Urinary bladder (tissue), 4 donors: Measurements from ENCODE around the gene VASH2. TPM values are rescaled to one million over a fixed set of nuclear protein-coding genes. Genes with fewer than 3 reads are reported as not detected.

ENCODE experiments used
- DNase-seq: peaks from one replicate; pipeline ENCODE4 v3.0.0-alpha.2; 2015; ENCODE audit errors: extremely low spot score
- H3K27ac ChIP-seq: one replicate; pipeline ENCODE4 v1.5.1; 2013; ENCODE audit warnings: low read depth, mild to moderate bottlenecking, moderate library complexity
- H3K36me3 ChIP-seq: one replicate; pipeline ENCODE4 v1.6.1; 2013; ENCODE audit warnings: mild to moderate bottlenecking, moderate library complexity; ENCODE audit not compliant: insufficient read depth
- H3K4me1 ChIP-seq: one replicate; pipeline ENCODE4 v1.6.1; 2013; ENCODE audit warnings: mild to moderate bottlenecking, moderate library complexity; ENCODE audit not compliant: insufficient read depth
- H3K4me3 ChIP-seq: one replicate; pipeline ENCODE4 v1.5.1; 2013; ENCODE audit warnings: low read depth, low read length
- WGBS: extraction: QIAGEN DNeasy Blood & Tissue Kit; methylation state at CpG from one replicate; pipeline ENCODE4 v1.1.7; 2013; 5-methylcytosine and 5-hydroxymethylcytosine counted together
- polyA plus RNA-seq: library from polyadenylated mRNA; stranded (reverse); fragments of 200-250 nt; gene quantifications from one replicate; pipeline ENCODE4 v1.2.3, GENCODE V29; 2013
- total RNA-seq: library from RNA; depleted of rRNA; stranded (reverse); fragments of >200 nt; gene quantifications from one replicate; pipeline ENCODE4 v1.2.3, GENCODE V29; 2014
- donor health status: healthy with polysubstance abuse.
- donor health status: healthy.

VASH2 gene
- total and polyA plus RNA-seq, 2 donors, result 1.9 to 19.7 TPM

- DNase-seq, result no peak
- no peak overlapping the region for H3K27ac ChIP-seq
- no peaks in the 10 kb centered on the region for H3K4me1 ChIP-seq
- no peaks in the 10 kb centered on the region for H3K36me3 ChIP-seq
- no peak overlapping the region for H3K4me3 ChIP-seq
- WGBS, result 77% methylated on average over 1 of the region's 1 CpG
Measured at GRCh38 chr1:212941452-212941851, 8.9 kb upstream of the VASH2 start.

DNA sequence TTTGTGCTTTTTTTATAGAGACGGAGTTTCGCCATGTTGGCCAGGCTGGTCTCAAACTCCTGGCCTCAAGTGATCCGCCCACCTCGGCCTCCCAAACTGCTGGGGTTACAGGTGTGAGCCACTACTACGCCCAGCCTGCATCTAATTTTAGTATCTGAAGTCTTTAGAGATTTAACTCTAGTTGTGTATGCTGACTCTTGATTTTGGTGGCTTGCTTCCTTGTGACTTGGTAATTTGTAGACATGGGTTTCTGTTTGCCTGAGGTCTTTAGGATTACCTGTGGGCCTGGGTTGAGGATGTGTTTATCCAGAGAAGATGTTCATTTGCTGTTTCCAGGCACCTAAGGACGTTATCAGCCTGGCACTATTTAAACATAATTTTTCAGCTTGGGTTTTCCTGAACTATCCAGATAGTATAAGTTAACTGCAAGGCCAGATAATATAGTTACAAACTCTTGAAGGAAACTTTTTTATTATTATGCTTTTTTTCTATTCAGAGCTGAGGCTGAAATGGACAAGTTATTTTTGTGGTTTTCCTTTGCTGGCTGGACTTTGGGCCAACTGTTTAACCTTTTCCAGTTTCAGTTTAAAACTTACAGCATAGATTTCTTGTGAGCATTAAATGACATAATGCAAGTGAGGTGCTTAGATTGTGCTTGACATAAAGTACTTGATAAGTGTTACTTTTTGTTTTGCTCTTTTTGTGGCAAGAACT, 7.5 kb upstream of the VASH2 start:
- no peak for DNase-seq
- Histone ChIP-seq H3K4me3 (no peak overlapping the region), H3K27ac (no peak overlapping the region), H3K4me1 (no peaks in the 10 kb centered on the region), H3K36me3 (no peaks in the 10 kb centered on the region)
- WGBS, result 77% methylated on average over 6 of the region's 6 CpGs

DNA sequence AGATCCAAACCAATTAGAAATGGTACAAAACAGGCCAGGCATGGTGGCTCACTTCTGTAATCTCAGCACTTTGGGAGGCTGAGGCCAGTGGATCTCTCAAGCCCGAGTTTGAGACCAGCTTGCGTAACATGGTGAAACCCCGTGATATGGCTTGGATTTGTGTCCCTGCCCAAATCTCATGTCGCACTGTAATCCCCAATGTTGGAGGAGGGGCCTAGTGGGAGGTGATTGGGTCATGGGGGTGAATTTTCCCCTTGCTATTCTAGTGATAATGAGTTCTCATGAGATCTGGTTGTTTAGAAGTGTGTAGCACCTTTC, 7.0 kb upstream of the VASH2 start:
- H3K4me3 ChIP-seq, result no peak overlapping the region

DNA sequence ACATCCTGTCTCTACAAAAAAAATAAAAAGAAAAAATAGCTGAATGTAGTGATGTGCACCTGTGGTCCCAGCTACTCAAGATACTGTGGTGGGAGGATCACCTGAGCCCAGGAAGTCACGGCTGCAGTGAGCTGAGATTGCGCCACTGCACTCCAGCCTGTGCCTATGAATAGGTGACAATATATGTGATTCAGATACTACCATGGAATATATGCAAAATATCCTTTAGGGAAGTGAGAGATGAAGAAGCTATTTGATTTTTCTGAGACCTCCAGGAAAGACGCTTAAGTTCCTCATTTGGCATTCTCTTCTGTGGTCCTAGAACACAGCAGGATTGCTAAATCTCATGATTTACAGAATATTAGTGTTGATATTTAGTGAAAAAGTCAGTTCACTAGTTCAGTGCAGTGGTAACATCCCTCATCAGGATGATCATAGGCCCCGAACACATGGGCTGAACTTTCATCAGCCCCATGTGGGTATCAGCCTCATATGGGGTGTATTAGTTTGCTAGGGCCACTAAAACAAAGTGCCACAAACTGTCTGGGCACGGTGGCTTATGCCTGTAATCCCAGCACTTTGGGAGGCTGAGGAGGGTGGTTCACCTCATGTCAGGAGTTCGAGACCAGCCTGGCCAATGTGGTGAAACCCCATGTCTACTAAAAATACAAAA, 6.0 kb upstream of the VASH2 start:
- Histone ChIP-seq H3K4me3 (no peak overlapping the region), H3K27ac (no peak overlapping the region), H3K4me1 (no peaks in the 10 kb centered on the region), H3K36me3 (no peaks in the 10 kb centered on the region)
- WGBS, result 85% methylated on average over 6 of the region's 6 CpGs
- DNase-seq, result no peak

More for the DNA sequence above, 7.0 kb upstream of the VASH2 start:
- no peak overlapping the region for H3K27ac ChIP-seq
- WGBS, result 83% methylated on average over 4 of the region's 4 CpGs
- H3K4me1 ChIP-seq, result no peaks in the 10 kb centered on the region
- no peak for DNase-seq
- H3K36me3 ChIP-seq, result no peaks in the 10 kb centered on the region

DNA sequence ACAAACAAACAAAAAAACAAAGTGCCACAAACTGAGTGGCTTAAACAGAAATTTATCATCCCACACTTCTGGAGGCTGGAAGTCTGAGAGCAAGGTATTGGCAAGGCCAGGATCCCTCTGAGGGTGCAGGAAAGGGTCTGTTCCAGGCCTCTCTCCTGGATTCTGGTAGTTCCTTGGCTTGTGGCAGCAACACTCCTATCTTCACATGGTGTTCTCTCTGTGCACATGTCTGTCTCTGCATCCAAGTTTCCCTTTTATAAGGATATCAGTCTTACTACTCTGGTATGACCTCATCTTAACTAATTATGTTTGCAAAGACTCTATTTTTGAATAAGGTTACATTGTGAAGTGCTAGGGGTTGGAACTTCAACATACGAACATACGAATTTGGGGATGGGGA, 5.3 kb upstream of the VASH2 start:
- Histone ChIP-seq H3K4me1 (no peaks in the 10 kb centered on the region), H3K27ac (no peak overlapping the region), H3K4me3 (no peak overlapping the region), H3K36me3 (no peaks in the 10 kb centered on the region)
- no peak for DNase-seq
- 94% methylated on average over 2 of the region's 2 CpGs for WGBS

GRCh38 chr1:212945463-212946160, 4.7 kb upstream of the VASH2 start:
- H3K4me3 ChIP-seq, result no peak overlapping the region
- no peaks in the 10 kb centered on the region for H3K36me3 ChIP-seq
- H3K27ac ChIP-seq, result no peak overlapping the region
- 89% methylated on average over 4 of the region's 4 CpGs for WGBS
- H3K4me1 ChIP-seq, result no peaks in the 10 kb centered on the region
- no peak for DNase-seq

GRCh38 chr1:212946872-212947271, 3.5 kb upstream of the VASH2 start:
- Histone ChIP-seq H3K36me3 (no peaks in the 10 kb centered on the region), H3K4me1 (no peaks in the 10 kb centered on the region), H3K4me3 (no peak overlapping the region), H3K27ac (no peak overlapping the region)
- no peak for DNase-seq

DNA sequence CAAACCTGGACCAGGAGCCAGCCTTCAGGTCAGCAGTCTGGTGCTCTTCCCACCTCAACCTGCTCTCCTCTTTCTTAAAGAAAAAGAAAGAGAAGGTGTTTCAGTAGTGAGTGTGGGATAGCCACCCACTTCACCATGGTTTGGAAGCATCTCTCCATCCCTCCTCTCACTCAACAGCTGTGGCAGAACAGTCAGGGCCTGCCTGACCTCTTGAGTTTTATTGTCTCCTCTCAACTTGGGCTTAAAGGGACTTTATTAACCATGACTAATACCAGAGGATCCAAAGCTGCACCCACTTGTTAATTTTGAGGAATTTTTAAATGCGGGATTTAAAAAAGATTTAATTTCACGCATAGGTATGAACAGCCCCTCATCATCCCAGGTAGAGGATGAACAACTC, 570 bp upstream of the VASH2 start:
- Histone ChIP-seq H3K4me1 (no peaks in the 10 kb centered on the region), H3K27ac (no peak overlapping the region), H3K4me3 (no peak overlapping the region), H3K36me3 (no peaks in the 10 kb centered on the region)
- 20% methylated on average over 2 of the region's 2 CpGs for WGBS
- DNase-seq, result no peak

GRCh38 chr1:212951126-212951946, 995 bp downstream of the VASH2 start:
- no peaks in the 10 kb centered on the region for H3K4me1 ChIP-seq
- DNase-seq, result no peak
- H3K27ac ChIP-seq, result no peak overlapping the region
- 5% methylated on average over 72 of the region's 72 CpGs for WGBS
- H3K4me3 ChIP-seq, result peak overlapping the region; percentile 47
- no peaks in the 10 kb centered on the region for H3K36me3 ChIP-seq

DNA sequence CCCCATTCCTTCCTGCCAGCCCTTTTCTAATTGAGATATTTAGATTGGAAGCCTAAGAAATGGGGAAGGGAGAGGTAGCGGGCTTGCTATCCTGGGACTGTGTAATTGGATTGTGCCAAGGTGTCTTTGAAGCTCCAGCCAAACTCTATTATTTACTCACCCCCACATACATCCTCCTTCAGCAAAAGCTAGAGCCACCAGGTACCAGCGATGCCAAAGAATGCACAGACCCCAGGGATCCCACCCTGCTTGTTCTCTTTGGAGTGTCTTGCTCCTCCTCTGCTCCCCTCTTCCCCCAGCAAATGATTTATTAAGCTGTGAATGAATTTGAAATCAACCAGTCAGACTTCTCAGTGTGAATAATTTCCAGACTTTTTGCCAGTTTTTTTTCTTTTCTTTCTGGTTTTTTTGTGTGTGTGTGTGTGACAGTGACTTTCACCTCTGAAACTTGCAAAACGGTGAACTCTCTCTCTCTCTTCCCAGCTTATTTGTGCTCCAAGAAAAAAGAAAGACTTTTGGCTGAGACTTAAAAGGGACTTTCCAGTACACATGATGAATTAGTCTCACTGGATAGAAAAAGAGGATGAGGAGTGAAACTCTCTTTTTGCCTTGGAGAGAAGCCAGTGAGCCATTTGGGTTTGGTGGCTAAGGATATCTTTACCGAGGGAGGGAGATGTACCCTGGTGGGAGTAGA, 1.8 kb downstream of the VASH2 start:
- no peaks in the 10 kb centered on the region for H3K4me1 ChIP-seq
- H3K27ac ChIP-seq, result no peak overlapping the region
- no peak overlapping the region for H3K4me3 ChIP-seq
- DNase-seq, result no peak
- H3K36me3 ChIP-seq, result no peaks in the 10 kb centered on the region
- WGBS, result 55% methylated on average over 4 of the region's 4 CpGs

GRCh38 chr1:212952641-212952976, 2.3 kb downstream of the VASH2 start:
- Histone ChIP-seq H3K36me3 (no peaks in the 10 kb centered on the region), H3K4me1 (no peaks in the 10 kb centered on the region), H3K4me3 (no peak overlapping the region), H3K27ac (no peak overlapping the region)
- WGBS, result 74% methylated on average over 8 of the region's 8 CpGs
- no peak for DNase-seq

- H3K4me3 ChIP-seq, result no peak overlapping the region
- H3K27ac ChIP-seq, result no peak overlapping the region
- H3K4me1 ChIP-seq, result no peaks in the 10 kb centered on the region
- 75% methylated on average over 3 of the region's 3 CpGs for WGBS
- H3K36me3 ChIP-seq, result no peaks in the 10 kb centered on the region
- no peak for DNase-seq
Measured at GRCh38 chr1:212953321-212953720, 3.0 kb downstream of the VASH2 start.

DNA sequence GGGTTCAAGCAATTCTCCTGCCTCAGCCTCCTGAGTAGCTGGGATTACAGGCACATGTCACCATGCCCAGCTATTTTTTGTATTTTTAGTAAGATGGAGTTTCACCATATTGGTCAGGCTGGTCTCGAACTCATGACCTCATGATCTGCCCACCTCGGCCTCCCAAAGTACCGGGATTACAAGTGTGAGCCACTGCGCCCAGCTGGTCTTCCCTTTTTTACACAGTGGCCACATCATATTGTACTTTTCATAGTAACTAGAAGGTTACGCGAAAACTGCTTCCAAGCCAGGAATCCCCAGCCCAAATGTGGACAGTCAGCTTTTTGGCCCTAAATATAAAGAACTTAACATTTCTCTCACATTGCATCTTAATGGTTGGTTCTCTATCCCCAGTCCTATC, 4.2 kb downstream of the VASH2 start:
- no peak for DNase-seq
- no peak overlapping the region for H3K27ac ChIP-seq
- H3K4me3 ChIP-seq, result no peak overlapping the region
- H3K4me1 ChIP-seq, result no peaks in the 10 kb centered on the region
- no peaks in the 10 kb centered on the region for H3K36me3 ChIP-seq
- WGBS, result 93% methylated on average over 6 of the region's 6 CpGs
